Adrenal gland (tissue), 5 donors: ENCODE data around the gene C10orf105.

Experiments
- CTCF ChIP-seq, 6 experiments: fragments of 450-650 bp in 4 of 6; fragments of 200-600 bp in 2 of 6; sonication (generic) in 1 of 6; IDR thresholded peaks; 1 replicate in 5 of 6; 2 replicates in 1 of 6; pipeline versions ENCODE4 v1.5.1 to v1.8.0; 2016 to 2021; ENCODE audit warnings: antibody characterized with exemption in 6 of 6, mild to moderate bottlenecking in 2 of 6, moderate library complexity in 1 of 6
- POLR2A ChIP-seq, 2 donors: fragments of 450-650 bp; IDR thresholded peaks; one replicate each; pipeline ENCODE4 v1.6.1; 2017; ENCODE audit warnings: antibody characterized with exemption in 2 of 2, mild to moderate bottlenecking in 2 of 2, moderate library complexity in 1 of 2
- donor health status: DM: no; HTN: no; CAD: no.

- TF ChIP-seq CTCF (IDR thresholded peaks at IDR 0.05) (no peak), POLR2A (IDR thresholded peaks at IDR 0.05) (no peak)
Observed at GRCh38 chr10:71767420-71768035, 48.0 kb upstream of the C10orf105 start.
